GM21515 (cell line): ENCODE results near the gene UNC45A.
A peak's percentile ranks its signal among the peaks of the same experiment; 100 is the strongest.

Experiments
- ATAC-seq: cut with Tn5 transposase; IDR thresholded peaks from one replicate; pipeline ENCODE4 v1.9.1; 2021; ENCODE audit not compliant: unreplicated experiment

The UNC45A gene

GRCh38 chr15:90959028-90959595 is 24.0 kb downstream of the UNC45A start:
- ATAC-seq: no peak

GRCh38 chr15:90959894-90960293 is 24.8 kb downstream of the UNC45A start:
- no peak for ATAC-seq

DNA sequence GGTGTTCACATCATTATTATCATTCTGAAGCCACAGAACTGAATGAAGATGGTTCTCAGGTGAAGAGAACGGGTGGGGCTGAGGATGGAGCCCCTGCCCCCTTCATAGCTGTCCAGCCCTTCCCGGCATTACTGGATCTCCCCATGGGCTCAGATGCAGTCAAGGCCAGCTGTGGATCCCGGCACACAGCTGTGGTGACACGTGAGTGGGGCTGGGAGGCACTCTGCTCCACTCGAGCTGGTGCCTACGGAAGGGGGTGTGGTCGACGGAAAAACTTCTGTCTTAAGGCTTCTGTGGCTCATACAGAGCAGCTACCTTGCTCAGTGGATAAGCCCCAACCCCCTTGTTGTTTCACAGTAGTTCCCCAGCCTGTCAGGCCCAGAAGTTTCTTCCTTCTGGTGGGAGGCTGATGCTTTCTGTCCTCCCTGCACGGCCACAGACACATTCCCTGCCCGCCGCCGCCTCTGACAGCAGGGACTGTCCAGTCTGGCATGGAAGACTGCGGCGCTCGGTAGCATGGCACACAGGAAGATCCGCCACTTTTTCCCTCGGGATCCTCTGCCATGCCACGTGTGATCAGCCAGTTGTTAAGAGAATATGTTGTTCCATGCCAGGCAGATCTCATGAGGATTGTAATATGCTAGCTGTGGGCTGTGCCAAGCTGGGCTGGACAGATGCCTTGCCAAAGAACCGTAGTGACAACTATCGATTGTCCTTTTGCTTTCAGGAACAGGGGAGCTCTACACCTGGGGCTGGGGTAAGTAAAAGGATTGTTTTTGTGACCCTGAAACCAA is 25.4 kb downstream of the UNC45A start:
- no peak for ATAC-seq

GRCh38 chr15:90962021-90962420 is 26.9 kb downstream of the UNC45A start:
- no peak for ATAC-seq

GRCh38 chr15:90966262-90966661 is 31.2 kb downstream of the UNC45A start:
- ATAC-seq: no peak

- ATAC-seq: no peak
These were observed 32.1 kb downstream of the UNC45A start for GRCh38 chr15:90967206-90967605.

- no peak for ATAC-seq
These were observed 33.3 kb downstream of the UNC45A start for GRCh38 chr15:90968434-90968833.

DNA sequence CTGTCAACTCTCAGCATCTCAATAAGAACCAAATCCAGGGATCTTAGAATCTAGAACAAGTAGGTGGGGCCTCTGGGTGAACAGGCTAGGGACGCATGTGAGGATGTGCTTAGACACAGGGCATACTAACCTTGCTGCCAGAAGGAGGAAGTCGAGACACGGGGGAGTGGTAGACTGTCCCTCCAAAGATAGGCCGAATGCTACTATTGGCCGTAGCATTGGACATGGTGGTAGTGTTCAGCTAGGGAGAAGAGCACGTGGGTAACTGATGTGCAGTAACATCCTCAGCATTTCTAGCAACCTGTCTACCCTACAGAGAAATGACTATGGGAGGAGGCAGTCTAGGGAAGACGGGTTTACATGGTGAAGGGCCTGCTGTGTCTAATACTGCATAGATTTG is 35.2 kb downstream of the UNC45A start:
- ATAC-seq: no peak

- ATAC-seq: no peak
These were observed 37.0 kb downstream of the UNC45A start for GRCh38 chr15:90972133-90972532.

DNA sequence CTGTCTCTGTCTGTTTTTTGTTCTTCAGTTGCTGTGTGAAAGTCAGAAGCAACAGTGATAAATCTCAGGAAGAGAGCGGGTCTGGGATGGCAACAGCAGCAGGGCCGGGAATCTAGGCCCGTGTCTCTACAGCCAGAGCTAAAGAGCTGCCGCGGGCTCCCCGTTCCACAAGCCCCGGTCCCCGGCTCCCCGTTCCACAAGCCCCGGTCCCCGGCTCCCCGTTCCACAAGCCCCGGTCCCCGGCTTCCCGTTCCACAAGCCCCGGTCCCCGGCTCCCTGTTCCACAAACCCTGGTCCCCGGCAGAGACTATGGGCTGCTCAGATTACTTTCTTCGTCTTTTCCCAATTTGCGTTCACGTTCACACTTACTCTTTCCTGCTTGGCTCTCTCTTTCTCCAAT is 39.1 kb downstream of the UNC45A start:
- no peak for ATAC-seq

DNA sequence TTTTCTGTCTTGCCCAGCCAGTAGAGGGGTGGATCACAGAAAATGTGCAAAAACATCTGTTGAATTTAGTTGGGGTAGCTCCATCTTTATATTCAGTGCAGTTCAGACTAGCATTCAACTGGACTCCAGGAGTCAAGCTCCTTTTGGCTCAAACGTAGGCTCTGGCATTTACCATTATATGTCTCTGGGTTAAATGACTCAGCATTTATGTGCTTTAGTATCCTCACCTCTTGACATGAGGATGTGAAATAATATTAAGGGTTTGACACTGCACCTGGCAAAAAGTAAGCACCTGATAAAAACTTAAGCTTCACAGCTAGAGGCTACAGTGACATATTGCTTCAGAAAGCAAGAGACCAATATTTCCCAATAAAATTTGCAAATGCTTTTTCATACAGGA is 44.5 kb downstream of the UNC45A start:
- no peak for ATAC-seq

GRCh38 chr15:90981681-90982080 is 46.6 kb downstream of the UNC45A start:
- peak; percentile 81 for ATAC-seq

- peak; percentile 47 for ATAC-seq
These were observed 47.0 kb downstream of the UNC45A start for GRCh38 chr15:90982135-90982534.

DNA sequence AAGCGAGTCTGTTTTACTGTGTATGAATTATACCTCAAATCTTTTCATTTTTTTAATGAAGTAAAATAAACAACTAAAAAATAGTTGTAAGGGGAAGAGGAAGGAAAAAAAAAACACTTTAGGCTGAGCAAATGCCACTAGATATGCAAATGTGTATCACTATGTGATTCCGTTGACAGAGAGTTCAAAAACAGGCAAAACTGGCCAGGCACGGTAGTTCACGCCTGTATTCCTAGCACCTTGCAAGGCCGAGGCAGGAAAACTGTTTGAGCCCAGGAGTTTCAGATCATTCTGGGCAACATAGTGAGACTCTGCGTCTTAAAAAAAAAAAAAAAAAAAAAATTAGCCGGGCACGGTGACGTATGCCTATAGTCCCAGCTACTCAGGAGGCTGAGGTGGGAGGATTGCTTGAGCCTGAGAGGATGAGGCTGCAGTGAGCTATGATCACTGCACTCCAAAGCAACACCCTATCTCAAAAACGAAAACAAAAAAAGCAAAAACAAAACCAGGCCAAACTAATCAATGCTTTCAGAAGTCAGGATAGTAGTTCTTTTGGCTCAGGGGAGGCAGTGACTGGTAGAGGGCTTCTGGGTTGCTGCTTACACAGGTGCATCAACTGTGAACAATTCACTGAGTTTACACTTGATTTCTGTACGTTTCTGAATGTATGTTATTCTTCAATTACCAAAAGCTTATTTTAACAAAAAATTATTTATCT is 51.9 kb downstream of the UNC45A start:
- ATAC-seq: no peak

- ATAC-seq: no peak
These were observed 52.6 kb downstream of the UNC45A start for GRCh38 chr15:90987561-90988141.

- no peak for ATAC-seq
These were observed 53.2 kb downstream of the UNC45A start for GRCh38 chr15:90988296-90988695.

GRCh38 chr15:90989040-90989768 is 54.1 kb downstream of the UNC45A start:
- no peak for ATAC-seq

DNA sequence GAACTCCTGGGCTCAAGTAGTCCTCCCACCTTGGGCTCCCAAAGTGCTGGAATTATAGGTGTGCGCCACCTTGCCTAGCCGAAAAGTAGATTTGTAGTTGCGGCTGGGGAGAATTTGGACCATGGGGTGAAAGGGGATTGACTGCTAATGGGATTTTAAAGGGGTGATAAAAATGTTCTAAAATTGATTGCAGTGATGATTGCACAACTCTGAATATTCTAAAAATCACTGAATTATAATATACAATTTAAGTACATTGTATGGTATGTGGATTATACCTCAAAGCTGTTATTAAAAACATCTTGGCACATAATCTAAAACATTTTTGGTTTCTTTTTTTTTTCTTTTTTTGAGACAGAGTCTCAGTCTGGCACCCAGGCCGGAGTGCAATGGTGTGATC is 55.4 kb downstream of the UNC45A start:
- ATAC-seq: no peak

DNA sequence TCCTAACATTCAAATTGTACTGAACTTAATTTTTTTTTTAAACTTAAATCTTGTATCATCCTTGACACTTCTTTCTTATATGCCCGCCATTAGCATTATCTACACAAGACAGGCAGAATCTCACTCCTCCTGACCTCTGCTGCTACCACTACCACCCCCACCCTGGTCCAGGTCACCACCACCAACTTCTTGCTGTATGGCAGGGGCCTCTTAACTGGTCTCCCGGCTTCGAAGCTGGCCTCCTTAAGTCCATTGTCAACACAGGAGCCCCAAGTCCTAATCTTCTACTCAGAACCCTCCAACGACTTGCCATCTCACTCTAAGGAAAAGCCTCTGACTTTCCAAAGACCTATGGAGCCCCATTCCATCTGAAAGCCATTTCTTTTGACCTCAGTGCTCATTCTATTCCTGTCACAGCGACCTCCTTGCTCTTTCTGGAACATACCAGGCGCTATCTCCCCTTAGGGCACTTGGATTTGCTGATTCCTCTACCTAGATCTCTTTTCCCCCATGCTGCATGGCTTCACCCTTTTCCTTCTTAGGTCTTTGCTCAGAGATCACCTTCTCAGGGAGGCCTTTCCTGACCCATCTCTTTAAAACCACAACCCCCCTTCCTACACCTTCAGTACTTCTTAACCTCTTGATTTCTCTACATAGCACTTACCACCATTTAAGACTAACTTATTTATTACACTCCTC is 56.7 kb downstream of the UNC45A start:
- no peak for ATAC-seq

GRCh38 chr15:90994059-90994416 is 59.0 kb downstream of the UNC45A start:
- peak; percentile 18 for ATAC-seq
